ENCODE data around the gene C2orf92.

The C2orf92 gene

GRCh38 chr2:97739893-97740245 is 70.4 kb downstream of the C2orf92 start:
- H3K4me3 ChIP-seq (ENCODE audit: low read length), result no peak overlapping the region
- no peak overlapping the region for H3K4me2 ChIP-seq (ENCODE audit: low read depth, low read length)
- H3K4me1 ChIP-seq (ENCODE audit: low read length), result no peaks in the 10 kb centered on the region
- H4K20me1 ChIP-seq (ENCODE audit: insufficient read depth, low read length), result no peaks in the 10 kb centered on the region
- no peaks in the 10 kb centered on the region for H3K27me3 ChIP-seq (replicated peaks; ENCODE audit: insufficient read depth, low read length)
- H2AFZ ChIP-seq (ENCODE audit: low read length), result no peak overlapping the region
- no peaks in the 10 kb centered on the region for H3K36me3 ChIP-seq (replicated peaks; ENCODE audit: insufficient read depth, low read length)
- DNase-seq, result no peak
- TF ChIP-seq EZH2 (optimal IDR thresholded peaks at IDR 0.05; ENCODE audit: low read depth, low read length) (no peak), EZH2phosphoT487 (IDR thresholded peaks at IDR 0.05; ENCODE audit: low read length) (no peak), CTCF (IDR thresholded peaks at IDR 0.05; ENCODE audit: low read length) (no peak)
- no peak overlapping the region for H3K9ac ChIP-seq (ENCODE audit: low read length)
- H3K9me2 ChIP-seq (replicated peaks; ENCODE audit: insufficient read depth, low read length), result no peaks in the 10 kb centered on the region
- no peaks in the 10 kb centered on the region for H3F3A ChIP-seq (ENCODE audit: insufficient read depth, low read length)
- H3K79me2 ChIP-seq (ENCODE audit: low read length), result no peaks in the 10 kb centered on the region
- H3K27ac ChIP-seq (ENCODE audit: low read length), result no peak overlapping the region
- no peaks in the 10 kb centered on the region for H3K9me3 ChIP-seq (replicated peaks; ENCODE audit: insufficient read depth, low read length)

- Histone ChIP-seq H4K20me1 (ENCODE audit: insufficient read depth, low read length) (no peaks in the 10 kb centered on the region), H3K4me2 (ENCODE audit: low read depth, low read length) (no peak overlapping the region), H3K9me3 (replicated peaks; ENCODE audit: insufficient read depth, low read length) (no peaks in the 10 kb centered on the region), H2AFZ (ENCODE audit: low read length) (no peak overlapping the region), H3K27me3 (replicated peaks; ENCODE audit: insufficient read depth, low read length) (no peaks in the 10 kb centered on the region), H3K4me1 (ENCODE audit: low read length) (no peaks in the 10 kb centered on the region), H3F3A (ENCODE audit: insufficient read depth, low read length) (no peaks in the 10 kb centered on the region), H3K9me2 (replicated peaks; ENCODE audit: insufficient read depth, low read length) (no peaks in the 10 kb centered on the region), H3K9ac (ENCODE audit: low read length) (no peak overlapping the region), H3K4me3 (ENCODE audit: low read length) (no peak overlapping the region), H3K36me3 (replicated peaks; ENCODE audit: insufficient read depth, low read length) (no peaks in the 10 kb centered on the region), H3K79me2 (ENCODE audit: low read length) (no peaks in the 10 kb centered on the region), H3K27ac (ENCODE audit: low read length) (no peak overlapping the region)
- TF ChIP-seq CTCF (IDR thresholded peaks at IDR 0.05; ENCODE audit: low read length), result peak; percentile 76
- no peak for TF ChIP-seq EZH2phosphoT487 (IDR thresholded peaks at IDR 0.05; ENCODE audit: low read length)
- no peak for TF ChIP-seq EZH2 (optimal IDR thresholded peaks at IDR 0.05; ENCODE audit: low read depth, low read length)
- peak; percentile 48 for DNase-seq
These were observed 71.2 kb downstream of the C2orf92 start for GRCh38 chr2:97740590-97741182.

- TF ChIP-seq EZH2 (optimal IDR thresholded peaks at IDR 0.05; ENCODE audit: low read depth, low read length), result no peak
- no peak for TF ChIP-seq EZH2phosphoT487 (IDR thresholded peaks at IDR 0.05; ENCODE audit: low read length)
- no peak for TF ChIP-seq CTCF (IDR thresholded peaks at IDR 0.05; ENCODE audit: low read length)
- Histone ChIP-seq H2AFZ (ENCODE audit: low read length) (no peak overlapping the region), H3K4me3 (ENCODE audit: low read length) (no peak overlapping the region), H3K36me3 (replicated peaks; ENCODE audit: insufficient read depth, low read length) (no peaks in the 10 kb centered on the region), H3K9me3 (replicated peaks; ENCODE audit: insufficient read depth, low read length) (no peaks in the 10 kb centered on the region), H3K4me2 (ENCODE audit: low read depth, low read length) (no peak overlapping the region), H3F3A (ENCODE audit: insufficient read depth, low read length) (no peaks in the 10 kb centered on the region), H3K9me2 (replicated peaks; ENCODE audit: insufficient read depth, low read length) (no peaks in the 10 kb centered on the region), H3K27ac (ENCODE audit: low read length) (no peak overlapping the region), H3K79me2 (ENCODE audit: low read length) (no peaks in the 10 kb centered on the region), H3K4me1 (ENCODE audit: low read length) (no peaks in the 10 kb centered on the region), H3K27me3 (replicated peaks; ENCODE audit: insufficient read depth, low read length) (no peaks in the 10 kb centered on the region), H3K9ac (ENCODE audit: low read length) (no peak overlapping the region), H4K20me1 (ENCODE audit: insufficient read depth, low read length) (no peaks in the 10 kb centered on the region)
- DNase-seq, result no peak
These were observed 71.7 kb downstream of the C2orf92 start for GRCh38 chr2:97741251-97741650.
